Smooth muscle cell (in vitro differentiated cells): ENCODE measurements around the gene CDH3. TPM values are rescaled to one million over a fixed set of nuclear protein-coding genes. Genes with fewer than 3 reads are reported as not detected.

Experiments used
- DNase-seq: peaks from one replicate; lab custom pipeline; 2025; ENCODE audit not compliant: unreplicated experiment; lab: John Stamatoyannopoulos, UW
- H2AFZ ChIP-seq: fragments of 200-600 bp; sonication (generic); 2 replicates; pipeline ENCODE4 v1.6.0; 2016; ENCODE audit warnings: antibody characterized with exemption, low read depth, mild to moderate bottlenecking
- H3F3A ChIP-seq: fragments of 200-600 bp; sonication (generic); 2 replicates; pipeline ENCODE4 v1.6.0; 2017; ENCODE audit warnings: antibody characterized with exemption, low read depth
- H3K27ac ChIP-seq: fragments of 200-600 bp; sonication (generic); 2 replicates; pipeline ENCODE4 v1.5.1; 2016; ENCODE audit warnings: low read depth, mild to moderate bottlenecking
- H3K27me3 ChIP-seq: fragments of 200-600 bp; sonication (generic); 2 replicates; pipeline ENCODE4 v1.6.1; 2016; ENCODE audit warnings: low read depth, mild to moderate bottlenecking
- H3K36me3 ChIP-seq: fragments of 200-600 bp; sonication (generic); 2 replicates; pipeline ENCODE4 v1.5.1; 2016; ENCODE audit warnings: low read depth
- H3K4me1 ChIP-seq: fragments of 200-600 bp; sonication (generic); 2 replicates; pipeline ENCODE4 v1.5.1; 2016; ENCODE audit warnings: low read depth
- H3K4me2 ChIP-seq: fragments of 200-600 bp; sonication (generic); 2 replicates; pipeline ENCODE4 v1.6.0; 2016; ENCODE audit warnings: mild to moderate bottlenecking
- H3K4me3 ChIP-seq: fragments of 200-600 bp; sonication (generic); 2 replicates; pipeline ENCODE4 v1.5.1; 2016; ENCODE audit warnings: mild to moderate bottlenecking
- H3K79me2 ChIP-seq: fragments of 200-600 bp; sonication (generic); 2 replicates; pipeline ENCODE4 v1.6.0; 2016; ENCODE audit warnings: low read depth, mild to moderate bottlenecking
- H3K9ac ChIP-seq: fragments of 200-600 bp; sonication (generic); 2 replicates; pipeline ENCODE4 v1.6.0; 2016; ENCODE audit warnings: low read depth
- H3K9me3 ChIP-seq: fragments of 200-600 bp; sonication (generic); replicated peaks from 2 replicates; pipeline ENCODE4 v1.5.1; 2016; ENCODE audit warnings: low read depth
- H4K20me1 ChIP-seq: fragments of 200-600 bp; sonication (generic); 2 replicates; pipeline ENCODE4 v1.6.0; 2016; ENCODE audit warnings: low read depth
- CTCF ChIP-seq: fragments of 200-600 bp; sonication (generic); IDR thresholded peaks from 2 replicates; pipeline ENCODE4 v1.5.1; 2017; ENCODE audit warnings: borderline replicate concordance, mild to moderate bottlenecking, antibody characterized with exemption; ENCODE audit not compliant: insufficient read depth, poor library complexity, severe bottlenecking
- WGBS: methylation state at CpG from one replicate; pipeline ENCODE4 v1.1.7; 2016; ENCODE audit warnings: low lambda C conversion rate; 5-methylcytosine and 5-hydroxymethylcytosine counted together
- polyA plus RNA-seq: library from polyadenylated mRNA; unstranded; fragments of >200 nt; fragmentation: Nextera tagmentation; extraction: Ambion mirVana; gene quantifications from 2 replicates; pipeline ENCODE4 v1.2.1, GENCODE V29; 2016
- total RNA-seq: library from RNA; depleted of rRNA; stranded (reverse); fragments of >200 nt; gene quantifications from 2 replicates; pipeline ENCODE4 v1.2.3, GENCODE V29; 2014

The CDH3 gene
- total and polyA plus RNA-seq, 2 experiments from 2014 or later: 18.9 to 78.2 TPM

- Histone ChIP-seq H3K79me2 (no peaks in the 10 kb centered on the region), H4K20me1 (no peaks in the 10 kb centered on the region), H3K4me1 (no peaks in the 10 kb centered on the region), H3K9me3 (no peaks in the 10 kb centered on the region), H3K4me3 (no peak overlapping the region), H3K9ac (no peak overlapping the region), H3K27me3 (no peaks in the 10 kb centered on the region), H3K36me3 (no peaks in the 10 kb centered on the region), H2AFZ (no peak overlapping the region), H3K27ac (no peak overlapping the region), H3K4me2 (no peak overlapping the region), H3F3A (no peaks in the 10 kb centered on the region)
- WGBS: 77% methylated on average over 3 of the region's 3 CpGs
- no peak for DNase-seq
- no peak for TF ChIP-seq CTCF
Measured at GRCh38 chr16:68724797-68725196, 79.7 kb downstream of the CDH3 start.

DNA sequence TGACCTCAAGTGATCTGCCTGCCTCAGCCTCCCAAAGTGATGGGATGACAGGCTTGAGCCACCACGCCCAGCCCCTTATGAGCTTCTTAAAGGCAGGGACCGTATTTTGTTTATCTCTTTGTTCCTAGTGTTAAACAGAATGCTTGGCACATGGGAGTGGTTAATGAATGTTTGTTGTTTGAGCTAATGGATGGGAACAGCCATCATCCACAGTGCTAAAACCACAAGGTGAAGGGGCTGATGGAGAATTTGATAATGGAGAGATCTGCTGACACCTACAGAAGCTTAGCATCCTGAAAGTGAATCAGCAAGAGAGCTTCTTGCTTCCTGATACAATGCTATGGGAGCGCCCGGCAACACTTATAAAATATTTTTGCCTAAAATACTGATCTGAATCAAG, 83.4 kb downstream of the CDH3 start:
- no peaks in the 10 kb centered on the region for H3K36me3 ChIP-seq
- 67% methylated on average over 4 of the region's 4 CpGs for WGBS
- peaks cover 7% of the 10 kb centered on the region for H3K27me3 ChIP-seq
- no peak overlapping the region for H2AFZ ChIP-seq
- peaks cover 7% of the 10 kb centered on the region for H3K4me1 ChIP-seq
- no peak overlapping the region for H3K4me2 ChIP-seq
- no peak overlapping the region for H3K4me3 ChIP-seq
- DNase-seq: no peak
- no peaks in the 10 kb centered on the region for H3K9me3 ChIP-seq
- no peaks in the 10 kb centered on the region for H3F3A ChIP-seq
- H3K9ac ChIP-seq: no peak overlapping the region
- TF ChIP-seq CTCF: no peak
- H3K79me2 ChIP-seq: no peaks in the 10 kb centered on the region
- H3K27ac ChIP-seq: no peak overlapping the region
- no peaks in the 10 kb centered on the region for H4K20me1 ChIP-seq

DNA sequence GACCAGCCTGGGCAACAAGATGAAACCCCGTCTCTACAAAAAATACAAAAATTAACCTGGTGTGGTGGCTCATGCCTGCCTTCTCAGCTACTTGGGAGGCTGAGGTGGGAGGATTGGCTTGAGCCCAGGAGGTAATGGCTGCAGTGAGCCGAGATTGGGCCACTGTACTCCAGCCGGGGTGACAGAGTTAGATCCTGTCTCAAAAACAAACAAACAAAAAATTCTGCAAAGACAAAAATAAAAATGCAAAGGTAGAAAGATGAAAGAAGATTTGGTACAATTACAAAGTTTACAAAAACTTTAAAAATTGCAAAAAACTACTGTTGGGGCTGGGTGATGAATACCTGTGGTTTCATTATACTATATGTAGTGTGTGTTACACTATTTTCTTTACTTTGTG, 86.5 kb downstream of the CDH3 start:
- H3K27ac ChIP-seq: no peak overlapping the region
- WGBS: 43% methylated on average over 3 of the region's 3 CpGs

More for the DNA sequence above, 86.5 kb downstream of the CDH3 start:
- DNase-seq: no peak
- Histone ChIP-seq H3K27me3 (peaks cover 26% of the 10 kb centered on the region), H3F3A (no peaks in the 10 kb centered on the region), H2AFZ (no peak overlapping the region), H3K4me2 (no peak overlapping the region), H3K4me1 (peaks cover 7% of the 10 kb centered on the region), H4K20me1 (no peaks in the 10 kb centered on the region), H3K9ac (no peak overlapping the region), H3K36me3 (no peaks in the 10 kb centered on the region), H3K4me3 (no peak overlapping the region), H3K9me3 (no peaks in the 10 kb centered on the region), H3K79me2 (no peaks in the 10 kb centered on the region)
- TF ChIP-seq CTCF: no peak
